Upper lobe of left lung (tissue), 6 donors: Measurements from ENCODE around the gene PHKB. TPM values are rescaled to one million over a fixed set of nuclear protein-coding genes. Genes with fewer than 3 reads are reported as not detected.

Experiments
- ATAC-seq, 2 donors: fragments of 200-7000 bp; cut with Tn5 transposase; one replicate each; pipeline ENCODE4 v1.9.1; 2022; ENCODE audit warnings: mild to moderate bottlenecking in 2 of 2, moderate library complexity in 2 of 2; ENCODE audit not compliant: low FRiP score in 2 of 2
- DNase-seq, 2 donors: peaks; one replicate each; pipeline ENCODE4 v3.0.0-alpha.2; 2019 to 2020
- H3K27ac ChIP-seq, 4 donors: fragments of 200-600 bp; sonication (generic); one replicate each; pipeline ENCODE4 v1.5.1; 2016 to 2019
- H3K27me3 ChIP-seq, 4 donors: fragments of 200-600 bp; sonication (generic); one replicate each; pipeline ENCODE4 v1.5.1; 2017 to 2019
- H3K36me3 ChIP-seq, 4 donors: fragments of 200-600 bp; sonication (generic); one replicate each; pipeline ENCODE4 v1.5.1; 2016 to 2019
- H3K4me1 ChIP-seq, 4 donors: fragments of 200-600 bp; sonication (generic); one replicate each; pipeline ENCODE4 v1.5.1; 2018 to 2019
- H3K4me3 ChIP-seq, 4 donors: fragments of 200-600 bp; sonication (generic); one replicate each; pipeline ENCODE4 v1.5.1; 2017 to 2019; ENCODE audit warnings: mild to moderate bottlenecking in 2 of 4, moderate library complexity in 1 of 4
- H3K9me3 ChIP-seq, 4 donors: fragments of 200-600 bp; sonication (generic); one replicate each; pipeline ENCODE4 v1.5.1; 2018 to 2019
- EP300 ChIP-seq, 4 donors: sonication (generic); formaldehyde crosslinking; IDR thresholded peaks; one replicate each; pipeline ENCODE4 v1.5.1; 2017; ENCODE audit warnings: antibody characterized with exemption in 4 of 4, control low read depth in 2 of 4
- POLR2A ChIP-seq, 4 donors: fragments of 450-650 bp; IDR thresholded peaks; one replicate each; pipeline ENCODE4 v1.5.1; 2016 to 2017; ENCODE audit warnings: antibody characterized with exemption in 4 of 4, mild to moderate bottlenecking in 2 of 4
- POLR2AphosphoS5 ChIP-seq, 2 donors: sonication (generic); formaldehyde crosslinking; IDR thresholded peaks; one replicate each; pipeline ENCODE4 v1.5.1; 2017; ENCODE audit warnings: antibody characterized with exemption in 2 of 2
- WGBS, 2 donors: methylation state at CpG; one replicate each; pipeline ENCODE4 v1.1.5; 2017 to 2018; 5-methylcytosine and 5-hydroxymethylcytosine counted together
- small RNA-seq, 4 donors: library from RNA; depleted of rRNA; stranded (forward); fragments of <200 nt; gene quantifications; one replicate each; pipeline ENCODE3, GENCODE V24; 2016
- total RNA-seq, 6 donors: library from RNA; depleted of rRNA in 4 of 6; stranded (reverse); fragments of >200 nt in 4 of 6; gene quantifications; one replicate each; pipeline versions ENCODE4 v1.1.0 to v1.2.1, GENCODE V29; 2016 to 2021
- TF ChIP-seq, protein P1 (sequence below), 6 experiments: fragments of 450-650 bp in 4 of 6; fragments of 200-600 bp in 2 of 6; sonication (generic) in 2 of 6; IDR thresholded peaks; one replicate each; pipeline ENCODE4 v1.5.1; 2016 to 2019; ENCODE audit warnings: antibody characterized with exemption in 6 of 6
- donor health status: DM: no; HTN: no; CAD: no; lungs with moderate emphysema.
- donor health status: DM: no; HTN: yes; CAD: no; lungs with severe emphysema.

Gene PHKB
- total RNA-seq, 6 donors from 2014 or later, result 63.0 to 135 (median 78.5) TPM

DNA sequence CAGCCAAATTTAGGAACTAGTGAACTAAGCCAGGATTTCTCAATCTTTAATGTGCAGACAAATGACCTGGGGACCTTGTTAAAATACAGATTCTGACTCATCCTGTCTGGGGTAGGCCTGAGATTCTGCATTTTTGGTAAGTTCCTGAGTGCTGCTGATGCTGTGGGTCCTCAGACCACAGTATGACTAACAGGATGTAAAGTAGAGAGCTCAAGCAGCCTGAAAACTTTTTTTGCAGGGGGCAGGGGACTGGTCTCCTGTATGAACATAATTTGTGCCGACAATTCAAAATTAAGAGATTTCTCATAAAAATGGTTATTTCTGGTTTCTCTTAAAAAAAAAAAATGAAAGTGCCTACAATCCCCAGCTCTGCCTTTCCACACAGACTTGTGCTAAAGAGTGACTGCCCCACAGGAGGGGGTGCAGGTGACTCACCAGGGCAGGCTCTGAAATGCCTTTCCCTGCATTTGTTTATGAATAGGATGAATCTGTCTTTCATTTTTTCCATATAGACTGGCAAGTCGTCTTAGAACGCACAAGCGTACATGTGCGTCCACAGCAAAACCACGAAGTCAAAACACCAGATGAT, 271.5 kb downstream of the PHKB start:
- H3K4me1 ChIP-seq, result peaks cover 0 to 10% (median 8%) of the 10 kb centered on the region in 4 donors
- no peak overlapping the region for H3K27ac ChIP-seq
- DNase-seq (no peak), ATAC-seq (no peak)
- 61 to 64% methylated on average over 6 of the region's 6 CpGs for WGBS, 2 donors
- H3K27me3 ChIP-seq, result no peaks in the 10 kb centered on the region
- H3K4me3 ChIP-seq, result no peak overlapping the region
- TF ChIP-seq, protein P1, sequence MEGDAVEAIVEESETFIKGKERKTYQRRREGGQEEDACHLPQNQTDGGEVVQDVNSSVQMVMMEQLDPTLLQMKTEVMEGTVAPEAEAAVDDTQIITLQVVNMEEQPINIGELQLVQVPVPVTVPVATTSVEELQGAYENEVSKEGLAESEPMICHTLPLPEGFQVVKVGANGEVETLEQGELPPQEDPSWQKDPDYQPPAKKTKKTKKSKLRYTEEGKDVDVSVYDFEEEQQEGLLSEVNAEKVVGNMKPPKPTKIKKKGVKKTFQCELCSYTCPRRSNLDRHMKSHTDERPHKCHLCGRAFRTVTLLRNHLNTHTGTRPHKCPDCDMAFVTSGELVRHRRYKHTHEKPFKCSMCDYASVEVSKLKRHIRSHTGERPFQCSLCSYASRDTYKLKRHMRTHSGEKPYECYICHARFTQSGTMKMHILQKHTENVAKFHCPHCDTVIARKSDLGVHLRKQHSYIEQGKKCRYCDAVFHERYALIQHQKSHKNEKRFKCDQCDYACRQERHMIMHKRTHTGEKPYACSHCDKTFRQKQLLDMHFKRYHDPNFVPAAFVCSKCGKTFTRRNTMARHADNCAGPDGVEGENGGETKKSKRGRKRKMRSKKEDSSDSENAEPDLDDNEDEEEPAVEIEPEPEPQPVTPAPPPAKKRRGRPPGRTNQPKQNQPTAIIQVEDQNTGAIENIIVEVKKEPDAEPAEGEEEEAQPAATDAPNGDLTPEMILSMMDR (IDR thresholded peaks at IDR 0.05), result no peak
- TF ChIP-seq EP300 (IDR thresholded peaks at IDR 0.05) (no peak), POLR2A (IDR thresholded peaks at IDR 0.05) (no peak), POLR2AphosphoS5 (IDR thresholded peaks at IDR 0.05) (no peak)
- H3K36me3 ChIP-seq, result no peaks in the 10 kb centered on the region
- no peaks in the 10 kb centered on the region for H3K9me3 ChIP-seq

DNA sequence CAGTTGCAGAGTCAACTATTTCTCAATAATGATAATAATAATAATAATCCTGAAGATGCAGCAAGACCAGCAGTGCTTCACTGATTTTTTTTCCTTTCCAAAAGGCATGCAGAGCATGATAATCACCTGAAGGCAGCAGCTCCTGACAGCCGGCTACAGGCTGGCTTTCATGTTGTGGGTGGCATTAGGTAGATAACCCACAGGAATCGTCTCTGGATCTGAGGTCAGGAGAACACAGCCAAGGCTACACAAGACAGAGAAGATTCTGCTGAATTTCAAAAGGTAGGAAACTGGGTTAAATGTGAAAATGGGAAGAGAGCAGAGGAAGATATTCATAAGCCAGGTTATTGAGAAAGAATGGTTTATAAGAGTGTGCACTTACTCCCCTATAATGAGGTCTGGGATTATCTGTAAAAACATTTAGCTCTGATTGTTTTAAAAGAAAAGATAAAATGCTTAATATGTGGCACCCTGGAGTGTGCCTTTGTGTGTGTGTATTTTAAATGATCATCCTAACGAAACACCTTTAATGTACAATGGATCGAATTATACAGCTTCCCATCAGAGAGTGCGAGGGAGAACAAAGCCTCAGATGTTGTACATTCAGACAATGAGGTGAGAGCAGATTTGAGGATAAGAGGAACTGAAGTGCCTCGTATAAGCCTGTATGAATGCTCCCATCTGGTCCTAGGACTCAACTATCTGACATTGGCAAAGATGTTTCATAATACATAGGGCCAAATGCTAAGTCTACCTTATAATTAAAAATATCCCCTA, 273.1 kb downstream of the PHKB start:
- Histone ChIP-seq H3K27ac (peak overlapping the region in 2 of 4 donors; percentile 28 to 48), H3K36me3 (no peaks in the 10 kb centered on the region), H3K4me1 (peaks cover 0 to 10% (median 8%) of the 10 kb centered on the region in 4 donors), H3K27me3 (no peaks in the 10 kb centered on the region), H3K9me3 (peaks cover 0 to 5% (median 2%) of the 10 kb centered on the region in 4 donors), H3K4me3 (no peak overlapping the region)
- DNase-seq (no peak), ATAC-seq (no peak)
- TF ChIP-seq POLR2A (IDR thresholded peaks at IDR 0.05), result no peak
- TF ChIP-seq POLR2AphosphoS5 (IDR thresholded peaks at IDR 0.05), result no peak
- no peak for TF ChIP-seq EP300 (IDR thresholded peaks at IDR 0.05)
- TF ChIP-seq, protein P1 (IDR thresholded peaks at IDR 0.05), result no peak
- WGBS, 2 donors, result 68 to 71% methylated on average over 6 of the region's 6 CpGs

GRCh38 chr16:47734987-47735594, 274.0 kb downstream of the PHKB start:
- Histone ChIP-seq H3K36me3 (no peaks in the 10 kb centered on the region), H3K9me3 (peaks cover 0 to 6% (median 3%) of the 10 kb centered on the region in 4 donors), H3K27me3 (no peaks in the 10 kb centered on the region), H3K27ac (peak overlapping the region in 3 of 4 donors; percentile 18 to 48 (median 28)), H3K4me1 (peaks cover 0 to 10% (median 8%) of the 10 kb centered on the region in 4 donors), H3K4me3 (no peak overlapping the region)
- DNase-seq (peak in 1 of 2 donors; percentile 82), ATAC-seq (peak in 1 of 2 donors; percentile 75)
- TF ChIP-seq, protein P1 (IDR thresholded peaks at IDR 0.05), result no peak
- TF ChIP-seq POLR2A (IDR thresholded peaks at IDR 0.05), result no peak
- TF ChIP-seq EP300 (IDR thresholded peaks at IDR 0.05), result no peak
- no peak for TF ChIP-seq POLR2AphosphoS5 (IDR thresholded peaks at IDR 0.05)
- WGBS, 2 donors, result 47 to 49% methylated on average over 4 of the region's 4 CpGs

- H3K4me1 ChIP-seq, result no peaks in the 10 kb centered on the region
- H3K9me3 ChIP-seq, result no peaks in the 10 kb centered on the region
- 88 to 96% methylated on average over 3 of the region's 3 CpGs for WGBS, 2 donors
- H3K36me3 ChIP-seq, result no peaks in the 10 kb centered on the region
- DNase-seq (no peak), ATAC-seq (no peak)
- TF ChIP-seq POLR2AphosphoS5 (IDR thresholded peaks at IDR 0.05) (no peak), EP300 (IDR thresholded peaks at IDR 0.05) (no peak), POLR2A (IDR thresholded peaks at IDR 0.05) (no peak)
- TF ChIP-seq, protein P1 (IDR thresholded peaks at IDR 0.05), result no peak
- no peak overlapping the region for H3K4me3 ChIP-seq
- H3K27ac ChIP-seq, result no peak overlapping the region
- no peaks in the 10 kb centered on the region for H3K27me3 ChIP-seq
Observed at GRCh38 chr16:47750371-47750770, 289.2 kb downstream of the PHKB start.

Small RNA genes within 50 kb of the gene (small RNA-seq; reads per million reads assigned to genes)
- 0 reads per million in 4 donors for gene RNA5SP425

Other genes starting within 250 kb of the PHKB start
- 10 to 100 TPM; 23.7 to 58.1 (median 43.6) TPM for gene ITFG1, start 268 bp upstream of the PHKB start, total RNA-seq